Natural killer cell (primary cell): ENCODE measurements around the gene CHD3. TPM values are rescaled to one million over a fixed set of nuclear protein-coding genes. Genes with fewer than 3 reads are reported as not detected.

Experiments used
- ATAC-seq, 3 donors: fragments of 150-1000 bp in 2 of 3; fragments of 200-7000 bp in 1 of 3; cut with Tn5 transposase; 1 replicate in 1 of 3; 2 replicates in 2 of 3; pipeline ENCODE4 v1.10.0; 2021; ENCODE audit warnings: mild to moderate bottlenecking in 2 of 3, moderate library complexity in 2 of 3
- DNase-seq, 2 donors: peaks; one replicate each; pipeline versions ENCODE4 v3.0.0 to v3.0.0-alpha.2; 2013 to 2021; ENCODE audit warnings: mixed read lengths in 1 of 2
- H3K27ac ChIP-seq: one replicate; pipeline ENCODE4 v1.5.1; 2013; ENCODE audit warnings: mild to moderate bottlenecking, low read length
- H3K27me3 ChIP-seq: one replicate; pipeline ENCODE4 v1.6.1; 2013; ENCODE audit warnings: low read length; ENCODE audit not compliant: control insufficient read depth, insufficient read depth
- H3K36me3 ChIP-seq: one replicate; pipeline ENCODE4 v1.6.1; 2013; ENCODE audit warnings: low read length; ENCODE audit not compliant: control insufficient read depth, insufficient read depth
- H3K4me1 ChIP-seq: one replicate; pipeline ENCODE4 v1.6.1; 2013; ENCODE audit warnings: low read length; ENCODE audit not compliant: control insufficient read depth, insufficient read depth
- H3K4me3 ChIP-seq: one replicate; pipeline ENCODE4 v1.5.1; 2013; ENCODE audit warnings: low read length
- H3K9me3 ChIP-seq: one replicate; pipeline ENCODE4 v1.6.1; 2013; ENCODE audit warnings: low read length; ENCODE audit not compliant: control insufficient read depth, insufficient read depth
- H3K27ac Mint-ChIP-seq, 2 donors: one replicate each; pipeline ENCODE4 v1.8.0; 2022; ENCODE audit warnings: mild to moderate bottlenecking in 2 of 2, mixed read lengths in 2 of 2, moderate library complexity in 1 of 2
- H3K27me3 Mint-ChIP-seq, 2 donors: one replicate each; pipeline ENCODE4 v1.8.0; 2022; ENCODE audit warnings: low read depth in 2 of 2, mixed read lengths in 2 of 2
- H3K36me3 Mint-ChIP-seq: one replicate; pipeline ENCODE4 v1.8.0; 2022; ENCODE audit warnings: mixed read lengths
- H3K4me1 Mint-ChIP-seq, 2 donors: one replicate each; pipeline ENCODE4 v1.8.0; 2022; ENCODE audit warnings: mixed read lengths in 2 of 2
- H3K4me3 Mint-ChIP-seq: one replicate; pipeline ENCODE4 v1.8.0; 2022; ENCODE audit warnings: mild to moderate bottlenecking, moderate library complexity, mixed read lengths
- H3K9me3 Mint-ChIP-seq, 2 donors: one replicate each; pipeline ENCODE4 v1.8.0; 2022; ENCODE audit warnings: mixed read lengths in 2 of 2
- CTCF ChIP-seq: fragments of 200-600 bp; IDR thresholded peaks from one replicate; pipeline ENCODE4 v1.8.0; 2022; ENCODE audit warnings: antibody characterized with exemption
- WGBS: methylation state at CpG from one replicate; pipeline ENCODE4 v1.1.7; 2013; ENCODE audit warnings: missing lambda C conversion rate; ENCODE audit not compliant: insufficient coverage; 5-methylcytosine and 5-hydroxymethylcytosine counted together
- intact Hi-C: fragments of 100-400 bp; cut with micrococcal nuclease; formaldehyde crosslinking; loops from one replicate; pipeline ENCODE4 v1.14.2; 2022
- total RNA-seq, 4 donors: library from RNA; stranded (reverse); fragments of 120-200 nt in 1 of 4; gene quantifications; one replicate each; pipeline versions ENCODE4 v1.2.3 to v1.2.4, GENCODE V29; 2013 to 2022

The CHD3 gene
- total RNA-seq, 3 donors from 2014 or later (not counting 1 experiment from before 2014, with no cell fraction given), result 215 to 275 (median 218) TPM

GRCh38 chr17:7903154-7904103 lies 14.8 kb downstream of the CHD3 start:
- H3K4me3 Mint-ChIP-seq, result no peak overlapping the region
- ATAC-seq (no peak), DNase-seq (no peak)
- 97% methylated on average over 22 of the region's 22 CpGs for WGBS
- no peak overlapping the region for H3K27ac ChIP-seq
- peaks cover 94% of the 10 kb centered on the region for H3K36me3 ChIP-seq
- no peaks in the 10 kb centered on the region for H3K9me3 Mint-ChIP-seq
- H3K4me3 ChIP-seq, result no peak overlapping the region
- H3K27me3 ChIP-seq, result no peaks in the 10 kb centered on the region
- H3K4me1 Mint-ChIP-seq, result peaks cover 0 to 6% of the 10 kb centered on the region in 2 donors
- H3K36me3 Mint-ChIP-seq, result peaks cover 45% of the 10 kb centered on the region
- H3K27ac Mint-ChIP-seq, result no peak overlapping the region
- H3K9me3 ChIP-seq, result no peaks in the 10 kb centered on the region
- intact Hi-C loops, result no loop called here
- H3K4me1 ChIP-seq, result no peaks in the 10 kb centered on the region
- H3K27me3 Mint-ChIP-seq, result no peaks in the 10 kb centered on the region
- no peak for TF ChIP-seq CTCF

GRCh38 chr17:7909089-7909488 lies 20.5 kb downstream of the CHD3 start:
- TF ChIP-seq CTCF, result no peak
- Mint-ChIP-seq H3K4me1 (peaks cover 7 to 9% of the 10 kb centered on the region in 2 donors), H3K4me3 (no peak overlapping the region), H3K9me3 (no peaks in the 10 kb centered on the region), H3K27me3 (no peaks in the 10 kb centered on the region), H3K27ac (no peak overlapping the region), H3K36me3 (peaks cover 23% of the 10 kb centered on the region)
- no peaks in the 10 kb centered on the region for H3K9me3 ChIP-seq
- H3K36me3 ChIP-seq, result peaks cover 74% of the 10 kb centered on the region
- H3K27ac ChIP-seq, result no peak overlapping the region
- DNase-seq, result no peak
- no peaks in the 10 kb centered on the region for H3K27me3 ChIP-seq
- intact Hi-C loops, result no loop called here
- 98% methylated on average over 29 of the region's 29 CpGs for WGBS
- ATAC-seq, result no peak
- H3K4me3 ChIP-seq, result no peak overlapping the region
- H3K4me1 ChIP-seq, result peaks cover 3% of the 10 kb centered on the region

GRCh38 chr17:7910281-7910680 lies 21.7 kb downstream of the CHD3 start:
- Histone ChIP-seq H3K27ac (no peak overlapping the region), H3K36me3 (peaks cover 62% of the 10 kb centered on the region), H3K4me3 (no peak overlapping the region), H3K9me3 (no peaks in the 10 kb centered on the region), H3K27me3 (no peaks in the 10 kb centered on the region), H3K4me1 (peaks cover 9% of the 10 kb centered on the region)
- H3K27ac Mint-ChIP-seq, result no peak overlapping the region
- no peak for TF ChIP-seq CTCF
- ATAC-seq (no peak), DNase-seq (no peak)
- H3K9me3 Mint-ChIP-seq, result no peaks in the 10 kb centered on the region
- peaks cover 15 to 16% of the 10 kb centered on the region in 2 donors for H3K4me1 Mint-ChIP-seq
- WGBS, result 97% methylated on average over 15 of the region's 15 CpGs
- intact Hi-C loops, result loop anchor here (5.0 kb wide), 1 partner anchor 48 kb away; no protein-coding TSS in a partner anchor
- H3K27me3 Mint-ChIP-seq, result no peaks in the 10 kb centered on the region
- peaks cover 11% of the 10 kb centered on the region for H3K36me3 Mint-ChIP-seq
- H3K4me3 Mint-ChIP-seq, result no peak overlapping the region
